Caco-2 (cell line): ENCODE data around the gene TOMM20. TPM values are rescaled to one million over a fixed set of nuclear protein-coding genes. Genes with fewer than 3 reads are reported as not detected.

Experiments used
- BruUV-seq: library from RNA; stranded (reverse); fragments of 400-500 nt; replicated peaks from 2 replicates; lab custom pipeline; 2021; lab: Mats Ljungman, UMichigan
- CTCF ChIA-PET: fragments of 300-600 bp; sonication (Branson Sonifier 250); formaldehyde crosslinking; loops from one replicate; lab custom pipeline; 2022; ENCODE audit warnings: antibody characterized with exemption; lab: Charles Lee
- POLR2A ChIA-PET: fragments of 300-600 bp; sonication (Branson Sonifier 250); formaldehyde crosslinking; loops from one replicate; lab custom pipeline; 2022; ENCODE audit warnings: antibody characterized with exemption; lab: Charles Lee
- DNase-seq, 2 experiments: peaks; one replicate each; pipeline versions ENCODE4 v3.0.0 to v3.0.0-alpha.2; 2020 to 2022
- H3K27me3 ChIP-seq: replicated peaks from 2 replicates; pipeline ENCODE4 v1.6.0; 2011; ENCODE audit warnings: low read length; ENCODE audit not compliant: control insufficient read depth, insufficient read depth
- H3K36me3 ChIP-seq: 2 replicates; pipeline ENCODE4 v1.5.1; 2011; ENCODE audit warnings: low read length; ENCODE audit not compliant: control insufficient read depth, insufficient read depth
- H3K4me1 ChIP-seq: fragments of 250-450 bp; sonication (Bioruptor Pico); 2 replicates; pipeline ENCODE4 v1.5.1; 2020; ENCODE audit warnings: mild to moderate bottlenecking
- H3K4me3 ChIP-seq: 2 replicates; pipeline ENCODE4 v1.5.1; 2011; ENCODE audit warnings: low read depth, mild to moderate bottlenecking, control low read depth, low read length
- H3K9me3 ChIP-seq: fragments of 250-450 bp; sonication (Bioruptor Pico); 2 replicates; pipeline ENCODE4 v1.5.1; 2020; ENCODE audit warnings: mild to moderate bottlenecking, moderate library complexity
- H3K27ac Mint-ChIP-seq: one replicate; pipeline ENCODE4 v1.8.0; 2022; ENCODE audit warnings: mixed read lengths; ENCODE audit not compliant: unreplicated experiment
- H3K27me3 Mint-ChIP-seq: one replicate; pipeline ENCODE4 v1.8.0; 2022; ENCODE audit warnings: mixed read lengths; ENCODE audit not compliant: insufficient read depth, unreplicated experiment
- H3K36me3 Mint-ChIP-seq: one replicate; pipeline ENCODE4 v1.8.0; 2022; ENCODE audit warnings: mild to moderate bottlenecking, mixed read lengths; ENCODE audit not compliant: insufficient read depth, unreplicated experiment
- H3K4me1 Mint-ChIP-seq: one replicate; pipeline ENCODE4 v1.8.0; 2022; ENCODE audit warnings: low read depth, mixed read lengths; ENCODE audit not compliant: unreplicated experiment
- H3K4me3 Mint-ChIP-seq: one replicate; pipeline ENCODE4 v1.8.0; 2022; ENCODE audit warnings: mild to moderate bottlenecking, moderate library complexity, mixed read lengths; ENCODE audit not compliant: unreplicated experiment
- H3K9me3 Mint-ChIP-seq: one replicate; pipeline ENCODE4 v1.8.0; 2022; ENCODE audit warnings: mixed read lengths; ENCODE audit not compliant: unreplicated experiment
- CTCF ChIP-seq, 2 experiments: fragments of 200-600 bp in 1 of 2; IDR thresholded peaks; 1 replicate in 1 of 2; 2 replicates in 1 of 2; pipeline versions ENCODE4 v1.5.1 to v1.8.0; 2011 to 2022; ENCODE audit warnings: antibody characterized with exemption in 1 of 2, control low read depth in 1 of 2, inconsistent platforms in 1 of 2, low read depth in 1 of 2, low read length in 1 of 2, mild to moderate bottlenecking in 1 of 2, moderate library complexity in 1 of 2; ENCODE audit not compliant: insufficient read depth in 1 of 2, severe bottlenecking in 1 of 2, unreplicated experiment in 1 of 2
- intact Hi-C: fragments of 100-400 bp; cut with micrococcal nuclease; formaldehyde crosslinking; loops from one replicate; pipeline ENCODE4 v1.10.0; 2022; ENCODE audit not compliant: unreplicated experiment
- total RNA-seq: library from RNA; stranded (reverse); gene quantifications from 2 replicates; pipeline ENCODE4 v1.2.3, GENCODE V29; 2022

The TOMM20 gene
- total RNA-seq, 1 experiment from 2014 or later, result 137 TPM

- H3K9me3 Mint-ChIP-seq, result no peaks in the 10 kb centered on the region
- no peak for TF ChIP-seq CTCF (IDR thresholded peaks at IDR 0.05; ENCODE audit: insufficient read depth in 1 of 2, low read depth in 1 of 2, low read length in 1 of 2, severe bottlenecking in 1 of 2, unreplicated experiment in 1 of 2)
- intact Hi-C loops, result loop anchor here (5.0 to 10.0 kb wide), 2 partner anchors 35 to 378 kb away; partner anchors contain the start of genes B3GALNT2 and RBM34
- BruUV-seq, result no TSS peak
- POLR2A ChIA-PET, result no interaction called here
- H3K36me3 Mint-ChIP-seq, result peaks cover 82% of the 10 kb centered on the region
- Histone ChIP-seq H3K36me3 (no peaks in the 10 kb centered on the region; the same call in 1 of the 2 replicates), H3K4me1 (peaks cover 25% of the 10 kb centered on the region), H3K4me3 (peak overlapping the region; percentile 81), H3K27me3 (no peaks in the 10 kb centered on the region), H3K9me3 (no peaks in the 10 kb centered on the region)
- no peaks in the 10 kb centered on the region for H3K27me3 Mint-ChIP-seq
- peak overlapping the region; percentile 99 for H3K27ac Mint-ChIP-seq
- CTCF ChIA-PET, result no interaction called here
- no peak for DNase-seq
- H3K4me3 Mint-ChIP-seq, result peak overlapping the region; percentile 100
- peaks cover 20% of the 10 kb centered on the region for H3K4me1 Mint-ChIP-seq
These were observed 1.4 kb downstream of the TOMM20 start for GRCh38 chr1:235127203-235127602.

- Histone ChIP-seq H3K4me1 (peaks cover 12% of the 10 kb centered on the region), H3K36me3 (peaks cover 3% of the 10 kb centered on the region; the same call in 1 of the 2 replicates), H3K27me3 (no peaks in the 10 kb centered on the region), H3K9me3 (no peaks in the 10 kb centered on the region), H3K4me3 (no peak overlapping the region)
- H3K36me3 Mint-ChIP-seq, result peaks cover 89% of the 10 kb centered on the region
- no peak for TF ChIP-seq CTCF (IDR thresholded peaks at IDR 0.05; ENCODE audit: insufficient read depth in 1 of 2, low read depth in 1 of 2, low read length in 1 of 2, severe bottlenecking in 1 of 2, unreplicated experiment in 1 of 2)
- H3K9me3 Mint-ChIP-seq, result no peaks in the 10 kb centered on the region
- no peak overlapping the region for H3K27ac Mint-ChIP-seq
- H3K27me3 Mint-ChIP-seq, result no peaks in the 10 kb centered on the region
- intact Hi-C loops, result loop anchor here (5.0 to 10.0 kb wide), 2 partner anchors 38 to 380 kb away; partner anchors contain the start of genes B3GALNT2 and RBM34
- no peak for DNase-seq
- H3K4me3 Mint-ChIP-seq, result no peak overlapping the region
- POLR2A ChIA-PET, result no interaction called here
- CTCF ChIA-PET, result no interaction called here
- H3K4me1 Mint-ChIP-seq, result peaks cover 10% of the 10 kb centered on the region
- no TSS peak for BruUV-seq
These were observed 4.0 kb downstream of the TOMM20 start for GRCh38 chr1:235124665-235125064.

GRCh38 chr1:235124111-235124510, 4.5 kb downstream of the TOMM20 start:
- Histone ChIP-seq H3K27me3 (no peaks in the 10 kb centered on the region), H3K9me3 (no peaks in the 10 kb centered on the region), H3K4me3 (no peak overlapping the region), H3K4me1 (peaks cover 6% of the 10 kb centered on the region), H3K36me3 (peaks cover 5% of the 10 kb centered on the region)
- no peak for DNase-seq
- Mint-ChIP-seq H3K9me3 (no peaks in the 10 kb centered on the region), H3K4me1 (peaks cover 6% of the 10 kb centered on the region), H3K4me3 (no peak overlapping the region), H3K27ac (no peak overlapping the region), H3K36me3 (peaks cover 95% of the 10 kb centered on the region), H3K27me3 (no peaks in the 10 kb centered on the region)
- TF ChIP-seq CTCF (IDR thresholded peaks at IDR 0.05; ENCODE audit: insufficient read depth in 1 of 2, low read depth in 1 of 2, low read length in 1 of 2, severe bottlenecking in 1 of 2, unreplicated experiment in 1 of 2), result no peak
- ChIA-PET POLR2A (no interaction called here), CTCF (no interaction called here)
- BruUV-seq, result no TSS peak
- intact Hi-C loops, result loop anchor here (10.0 kb wide), 1 partner anchor 381 kb away; the partner anchor contains the start of gene B3GALNT2
